ACC112 (cell line): Measurements from ENCODE around the gene CENPQ.
"Not testable (repeated sequence)": the region's sequence is repeated elsewhere in the genome, so short reads cannot be mapped to it uniquely, and the experiment has no call there.

Experiments
- H2AFZ ChIP-seq: fragments of 200-600 bp; sonication (generic); one replicate; pipeline ENCODE4 v1.6.0; 2017; ENCODE audit warnings: antibody characterized with exemption, low read length; ENCODE audit not compliant: unreplicated experiment
- H3K27ac ChIP-seq: fragments of 200-600 bp; sonication (generic); 2 replicates; pipeline ENCODE4 v1.5.1; 2014; ENCODE audit warnings: low read depth, mild to moderate bottlenecking, antibody characterized with exemption, low read length, moderate library complexity
- H3K27me3 ChIP-seq: fragments of 200-600 bp; sonication (generic); 2 replicates; pipeline ENCODE4 v1.6.1; 2014; ENCODE audit warnings: mild to moderate bottlenecking, antibody characterized with exemption, low read length, moderate library complexity, mixed read lengths; ENCODE audit not compliant: insufficient read depth
- H3K36me3 ChIP-seq: fragments of 200-600 bp; sonication (generic); 2 replicates; pipeline ENCODE4 v1.6.1; 2016; ENCODE audit warnings: mild to moderate bottlenecking, antibody characterized with exemption, low read length, moderate library complexity, mixed read lengths; ENCODE audit not compliant: insufficient read depth
- H3K4me1 ChIP-seq: fragments of 200-600 bp; sonication (generic); one replicate; pipeline ENCODE4 v1.6.1; 2016; ENCODE audit warnings: low read length, mixed read lengths; ENCODE audit not compliant: insufficient read depth, unreplicated experiment, control insufficient read depth
- H3K4me3 ChIP-seq: fragments of 200-600 bp; sonication (generic); 2 replicates; pipeline ENCODE4 v1.5.1; 2014; ENCODE audit warnings: mild to moderate bottlenecking, low read depth, low read length
- H3K79me2 ChIP-seq: fragments of 200-600 bp; sonication (generic); one replicate; pipeline ENCODE4 v1.6.0; 2016; ENCODE audit warnings: low read length; ENCODE audit not compliant: control insufficient read depth, unreplicated experiment, insufficient read depth

Gene CENPQ

DNA sequence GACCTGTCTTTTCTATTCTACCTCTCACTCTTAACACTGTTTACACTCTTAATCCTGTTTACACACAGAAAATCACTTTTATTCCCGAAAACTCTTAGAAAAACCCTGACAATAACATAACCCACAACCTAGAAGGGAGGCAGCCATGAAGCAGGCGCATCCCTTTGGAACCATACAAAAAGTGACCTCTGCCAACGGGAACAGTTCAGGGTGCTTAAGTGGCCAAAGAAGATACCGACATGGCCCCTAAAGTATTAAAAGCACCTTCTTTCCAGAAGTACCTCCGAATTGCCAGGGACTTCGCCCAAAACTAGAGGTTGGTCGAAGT is 607 bp upstream of the CENPQ start:
- H3K4me3 ChIP-seq: peak overlapping the region; percentile 96
- peaks cover 66% of the 10 kb centered on the region for H3K79me2 ChIP-seq
- no peaks in the 10 kb centered on the region for H3K27me3 ChIP-seq
- H3K36me3 ChIP-seq: peaks cover 3% of the 10 kb centered on the region; the same call in 1 of the 2 replicates
- H3K27ac ChIP-seq: peak overlapping the region; percentile 64
- peaks cover 14% of the 10 kb centered on the region for H3K4me1 ChIP-seq
- peak overlapping the region; percentile 91 for H2AFZ ChIP-seq

- no peaks in the 10 kb centered on the region; the same call in 1 of the 2 replicates for H3K36me3 ChIP-seq
- H3K4me1 ChIP-seq: peaks cover 14% of the 10 kb centered on the region
- H3K4me3 ChIP-seq: peak overlapping the region; percentile 96
- peaks cover 75% of the 10 kb centered on the region for H3K79me2 ChIP-seq
- H3K27me3 ChIP-seq: no peaks in the 10 kb centered on the region
- peak overlapping the region; percentile 92 for H2AFZ ChIP-seq
- H3K27ac ChIP-seq: peak overlapping the region; percentile 64
Measured at GRCh38 chr6:49463612-49463967, 420 bp downstream of the CENPQ start.

- no peaks in the 10 kb centered on the region for H3K27me3 ChIP-seq
- H3K4me1 ChIP-seq: peaks cover 14% of the 10 kb centered on the region
- H3K27ac ChIP-seq: no peak overlapping the region
- no peak overlapping the region for H2AFZ ChIP-seq
- H3K79me2 ChIP-seq: peaks cover 79% of the 10 kb centered on the region
- H3K4me3 ChIP-seq: peak overlapping the region; percentile 96
- no peaks in the 10 kb centered on the region for H3K36me3 ChIP-seq
Measured at GRCh38 chr6:49464691-49465090, 1.5 kb downstream of the CENPQ start.

- Histone ChIP-seq H3K4me1 (peaks cover 8% of the 10 kb centered on the region), H3K27ac (no peak overlapping the region), H3K79me2 (peaks cover 52% of the 10 kb centered on the region), H3K27me3 (no peaks in the 10 kb centered on the region), H2AFZ (no peak overlapping the region), H3K36me3 (peaks cover 25% of the 10 kb centered on the region), H3K4me3 (no peak overlapping the region)
Measured at GRCh38 chr6:49468042-49468441, 4.9 kb downstream of the CENPQ start.

GRCh38 chr6:49476564-49476963 is 13.4 kb downstream of the CENPQ start:
- not testable (repeated sequence) for H3K27me3 ChIP-seq, H2AFZ ChIP-seq, H3K4me3 ChIP-seq, H3K4me1 ChIP-seq, H3K27ac ChIP-seq, H3K79me2 ChIP-seq
- peaks cover 19% of the 10 kb centered on the region for H3K36me3 ChIP-seq

DNA sequence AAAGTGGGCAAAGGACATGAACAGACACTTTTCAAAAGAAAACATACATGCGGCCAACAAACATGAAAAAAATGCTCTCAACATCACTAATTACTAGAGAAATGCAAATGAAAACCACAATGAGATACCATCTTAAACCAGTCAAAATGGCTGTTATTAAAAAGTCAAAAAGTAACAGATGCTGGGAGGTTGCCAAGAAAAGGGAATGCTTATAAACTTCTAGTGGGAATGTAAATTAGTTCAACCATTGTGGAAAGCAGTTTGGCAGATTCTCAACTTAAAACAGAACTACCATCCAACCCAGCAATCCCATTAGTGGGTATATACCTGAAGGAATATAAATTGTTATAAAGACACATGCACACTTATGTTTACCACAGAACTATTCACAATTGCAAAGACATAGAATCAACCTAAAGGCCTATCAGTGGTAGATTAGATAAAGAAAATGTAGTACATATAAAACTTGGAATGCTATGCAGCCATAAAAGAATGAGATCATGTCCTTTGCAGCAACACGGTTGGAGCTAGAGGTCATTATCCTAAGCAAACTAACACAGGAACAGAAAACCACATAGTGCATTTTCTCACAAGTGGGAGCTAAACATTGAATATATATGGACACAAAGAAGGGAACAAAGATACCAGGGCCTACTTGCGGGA is 16.3 kb downstream of the CENPQ start:
- no peak overlapping the region for H3K4me3 ChIP-seq
- H3K4me1 ChIP-seq: no peaks in the 10 kb centered on the region
- H2AFZ ChIP-seq: no peak overlapping the region
- H3K27ac ChIP-seq: no peak overlapping the region
- H3K27me3 ChIP-seq: no peaks in the 10 kb centered on the region
- no peaks in the 10 kb centered on the region for H3K79me2 ChIP-seq
- peaks cover 3% of the 10 kb centered on the region for H3K36me3 ChIP-seq

GRCh38 chr6:49481846-49482245 is 18.7 kb downstream of the CENPQ start:
- not testable (repeated sequence) for H2AFZ ChIP-seq, H3K4me1 ChIP-seq, H3K36me3 ChIP-seq, H3K27me3 ChIP-seq, H3K4me3 ChIP-seq, H3K27ac ChIP-seq, H3K79me2 ChIP-seq

GRCh38 chr6:49483380-49483779 is 20.2 kb downstream of the CENPQ start:
- H3K36me3 ChIP-seq: not testable (repeated sequence)

GRCh38 chr6:49490633-49491032 is 27.5 kb downstream of the CENPQ start:
- no peaks in the 10 kb centered on the region for H3K4me1 ChIP-seq
- no peak overlapping the region for H2AFZ ChIP-seq
- no peak overlapping the region for H3K27ac ChIP-seq
- no peak overlapping the region for H3K4me3 ChIP-seq
- no peaks in the 10 kb centered on the region for H3K27me3 ChIP-seq
- no peaks in the 10 kb centered on the region for H3K79me2 ChIP-seq
- peaks cover 11% of the 10 kb centered on the region for H3K36me3 ChIP-seq

More at GRCh38 chr6:49483380-49483779, 20.2 kb downstream of the CENPQ start:
- not testable (repeated sequence) for H3K27me3 ChIP-seq, H3K79me2 ChIP-seq, H3K27ac ChIP-seq, H2AFZ ChIP-seq, H3K4me3 ChIP-seq, H3K4me1 ChIP-seq

DNA sequence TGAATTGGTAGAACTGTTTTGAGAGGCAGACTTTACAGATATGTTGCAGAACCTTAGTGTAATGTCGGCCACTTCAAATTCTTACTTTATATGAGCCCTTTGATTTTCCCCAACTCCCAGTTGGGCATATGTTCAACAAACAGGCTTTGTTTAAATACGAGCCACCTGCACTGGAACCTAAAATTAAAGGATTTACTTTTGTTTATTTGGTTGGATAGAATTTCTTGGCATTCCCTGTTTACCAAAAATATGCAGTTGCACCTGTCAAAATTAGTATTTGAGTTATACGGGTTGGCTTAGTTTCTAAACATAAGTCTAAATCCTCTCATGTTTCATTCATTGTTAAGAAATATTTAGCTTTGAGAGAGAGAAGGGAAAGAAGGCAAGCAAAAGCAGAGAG is 34.1 kb downstream of the CENPQ start:
- H3K36me3 ChIP-seq: peaks cover 4% of the 10 kb centered on the region
- no peak overlapping the region for H3K27ac ChIP-seq
- H3K4me1 ChIP-seq: no peaks in the 10 kb centered on the region
- no peaks in the 10 kb centered on the region for H3K27me3 ChIP-seq
- H2AFZ ChIP-seq: no peak overlapping the region
- H3K4me3 ChIP-seq: no peak overlapping the region
- H3K79me2 ChIP-seq: no peaks in the 10 kb centered on the region

DNA sequence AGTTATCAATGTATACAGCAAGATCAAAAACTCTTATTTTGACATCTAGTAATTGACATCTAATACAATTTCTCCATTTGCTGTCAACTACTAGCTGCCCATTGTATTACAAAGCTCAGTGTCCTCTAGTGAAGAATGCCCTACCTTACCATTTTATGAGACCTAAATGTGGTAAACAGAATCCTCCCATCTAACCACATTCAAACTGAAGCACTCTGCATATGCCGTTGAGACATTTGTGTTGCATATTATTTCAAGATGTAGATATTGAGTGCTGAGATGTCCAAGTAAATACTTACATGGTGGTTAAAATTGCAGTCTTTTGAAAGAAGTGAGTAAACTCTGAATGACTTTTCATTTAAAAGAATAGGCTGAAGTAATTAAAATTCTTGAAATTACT is 36.0 kb downstream of the CENPQ start:
- Histone ChIP-seq H3K4me1 (no peaks in the 10 kb centered on the region), H3K27ac (no peak overlapping the region), H3K27me3 (no peaks in the 10 kb centered on the region), H3K79me2 (no peaks in the 10 kb centered on the region), H2AFZ (no peak overlapping the region), H3K4me3 (no peak overlapping the region), H3K36me3 (no peaks in the 10 kb centered on the region)
